ENCODE data around the gene HAND2.

Gene HAND2

GRCh38 chr4:173517781-173518424, 12.1 kb downstream of the HAND2 start:
- no peak for DNase-seq (ENCODE audit: extremely low read depth, low read depth)
- TF ChIP-seq CTCF (IDR thresholded peaks at IDR 0.05; ENCODE audit: low read depth, low read length), result no peak

- no peak for DNase-seq (ENCODE audit: extremely low read depth, low read depth)
- no peak for TF ChIP-seq CTCF (IDR thresholded peaks at IDR 0.05; ENCODE audit: low read depth, low read length)
These were observed 13.2 kb downstream of the HAND2 start for GRCh38 chr4:173516621-173517524.

- no peak for DNase-seq (ENCODE audit: extremely low read depth, low read depth)
- TF ChIP-seq CTCF (IDR thresholded peaks at IDR 0.05; ENCODE audit: low read depth, low read length), result no peak
These were observed 14.6 kb downstream of the HAND2 start for GRCh38 chr4:173515458-173515857.

- no peak for DNase-seq (ENCODE audit: extremely low read depth, low read depth)
- TF ChIP-seq CTCF (IDR thresholded peaks at IDR 0.05; ENCODE audit: low read depth, low read length), result no peak
These were observed 15.3 kb downstream of the HAND2 start for GRCh38 chr4:173514641-173515217.

GRCh38 chr4:173513651-173514050, 16.4 kb downstream of the HAND2 start:
- TF ChIP-seq CTCF (IDR thresholded peaks at IDR 0.05; ENCODE audit: low read depth, low read length), result no peak
- DNase-seq (ENCODE audit: extremely low read depth, low read depth), result no peak

GRCh38 chr4:173511787-173512361, 18.2 kb downstream of the HAND2 start:
- TF ChIP-seq CTCF (IDR thresholded peaks at IDR 0.05; ENCODE audit: low read depth, low read length), result no peak
- no peak for DNase-seq (ENCODE audit: extremely low read depth, low read depth)
